ENCODE data around the gene NEU3. TPM values are rescaled to one million over a fixed set of nuclear protein-coding genes. Genes with fewer than 3 reads are reported as not detected.
"Not testable (repeated sequence)": the region's sequence is repeated elsewhere in the genome, so short reads cannot be mapped to it uniquely, and the experiment has no call there.

The NEU3 gene
- total RNA-seq, 1 donor from 2014 or later: 7.9 TPM

DNA sequence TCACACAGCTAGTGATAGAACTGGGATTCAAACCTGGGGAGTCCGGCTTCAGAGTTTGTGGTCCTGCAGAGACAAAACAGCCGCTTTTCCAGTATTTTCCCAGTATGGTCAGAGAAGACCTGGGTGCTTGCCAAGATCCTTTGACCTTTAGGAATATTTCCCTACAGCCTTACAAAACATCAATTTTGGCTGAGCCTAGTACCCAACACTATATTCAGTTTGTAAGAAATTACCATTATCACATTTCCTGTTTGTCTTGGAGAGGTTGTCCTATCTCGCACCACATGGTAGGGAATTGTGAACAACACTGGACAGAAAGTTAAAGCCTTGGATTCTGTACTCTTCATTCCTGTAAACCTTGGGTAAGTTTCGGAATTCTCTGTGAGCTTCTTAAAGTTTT lies 10.7 kb upstream of the NEU3 start:
- no peaks in the 10 kb centered on the region for H3K36me3 ChIP-seq (ENCODE audit: control insufficient read depth, insufficient read depth, low read length)
- DNase-seq (ENCODE audit: low read depth): no peak
- H3K27me3 ChIP-seq (ENCODE audit: control insufficient read depth, insufficient read depth, low read length): no peaks in the 10 kb centered on the region
- no peak overlapping the region for H3K4me3 ChIP-seq (ENCODE audit: low read depth, low read length)
- no peak for TF ChIP-seq CTCF (IDR thresholded peaks at IDR 0.05; ENCODE audit: insufficient read depth, low read length, poor library complexity, severe bottlenecking)

DNA sequence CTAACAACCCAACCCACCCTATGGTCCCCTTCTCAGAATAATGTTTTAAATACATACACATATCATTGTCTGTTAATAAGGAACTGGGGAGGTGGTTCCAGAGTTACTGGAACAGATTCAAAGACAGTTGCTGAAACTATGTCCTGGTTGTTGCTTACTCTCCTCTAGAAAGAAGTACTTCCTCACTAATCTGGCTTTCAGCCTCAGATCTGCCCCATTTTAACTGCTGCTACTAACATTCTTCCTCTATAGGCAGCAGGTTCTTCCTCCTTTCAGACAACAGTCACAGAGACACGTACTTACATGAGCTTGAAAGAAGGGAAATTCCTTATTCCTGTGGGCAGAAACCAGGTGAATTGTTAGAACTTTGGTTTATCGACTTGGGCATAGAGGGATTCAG lies 8.1 kb upstream of the NEU3 start:
- Histone ChIP-seq H3K27me3 (ENCODE audit: control insufficient read depth, insufficient read depth, low read length) (no peaks in the 10 kb centered on the region), H3K36me3 (ENCODE audit: control insufficient read depth, insufficient read depth, low read length) (no peaks in the 10 kb centered on the region), H3K4me3 (ENCODE audit: low read depth, low read length) (no peak overlapping the region)
- DNase-seq (ENCODE audit: low read depth): no peak
- TF ChIP-seq CTCF (IDR thresholded peaks at IDR 0.05; ENCODE audit: insufficient read depth, low read length, poor library complexity, severe bottlenecking): no peak

DNA sequence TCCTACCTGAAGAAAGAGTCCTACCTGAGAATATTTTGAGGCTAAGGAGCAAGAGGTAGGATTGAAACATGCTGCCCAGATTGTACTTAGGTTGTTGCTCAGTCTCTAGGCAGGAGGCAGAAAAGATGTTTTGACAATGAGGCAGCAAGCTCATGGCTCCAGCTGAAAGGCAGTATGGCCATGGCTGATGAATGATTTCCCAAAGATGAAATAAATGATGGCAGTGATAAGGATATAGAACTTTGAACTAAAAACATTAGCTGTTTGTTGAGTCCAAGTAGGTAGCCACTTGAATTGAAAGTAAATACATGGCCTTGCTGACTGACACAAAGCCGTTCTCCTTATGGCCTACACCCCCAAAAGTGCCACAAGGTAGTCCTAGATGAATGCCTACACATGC lies 6.8 kb upstream of the NEU3 start:
- no peaks in the 10 kb centered on the region for H3K27me3 ChIP-seq (ENCODE audit: control insufficient read depth, insufficient read depth, low read length)
- no peak for TF ChIP-seq CTCF (IDR thresholded peaks at IDR 0.05; ENCODE audit: insufficient read depth, low read length, poor library complexity, severe bottlenecking)
- no peak for DNase-seq (ENCODE audit: low read depth)
- H3K4me3 ChIP-seq (ENCODE audit: low read depth, low read length): no peak overlapping the region
- H3K36me3 ChIP-seq (ENCODE audit: control insufficient read depth, insufficient read depth, low read length): no peaks in the 10 kb centered on the region

DNA sequence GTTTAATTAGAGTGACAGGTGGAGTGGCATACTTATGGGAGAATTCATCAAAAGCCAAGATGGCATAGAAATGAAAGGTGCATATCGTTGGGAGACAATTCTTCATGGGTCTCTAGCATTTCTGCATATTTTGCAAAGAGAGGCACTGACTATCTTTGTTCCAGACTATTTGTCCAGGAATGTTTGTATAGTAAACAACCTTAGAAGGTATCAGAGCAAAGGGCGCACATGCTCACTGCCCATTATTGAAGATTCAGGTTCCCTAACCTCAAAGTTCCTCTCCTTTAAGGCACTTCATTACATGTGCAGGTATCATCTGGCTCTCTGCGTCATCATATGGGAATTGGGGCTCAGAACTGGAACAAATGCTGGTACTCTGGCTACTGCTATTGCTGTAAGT lies 4.7 kb upstream of the NEU3 start:
- no peak for DNase-seq (ENCODE audit: low read depth)
- H3K36me3 ChIP-seq (ENCODE audit: control insufficient read depth, insufficient read depth, low read length): no peaks in the 10 kb centered on the region
- TF ChIP-seq CTCF (IDR thresholded peaks at IDR 0.05; ENCODE audit: insufficient read depth, low read length, poor library complexity, severe bottlenecking): no peak

DNA sequence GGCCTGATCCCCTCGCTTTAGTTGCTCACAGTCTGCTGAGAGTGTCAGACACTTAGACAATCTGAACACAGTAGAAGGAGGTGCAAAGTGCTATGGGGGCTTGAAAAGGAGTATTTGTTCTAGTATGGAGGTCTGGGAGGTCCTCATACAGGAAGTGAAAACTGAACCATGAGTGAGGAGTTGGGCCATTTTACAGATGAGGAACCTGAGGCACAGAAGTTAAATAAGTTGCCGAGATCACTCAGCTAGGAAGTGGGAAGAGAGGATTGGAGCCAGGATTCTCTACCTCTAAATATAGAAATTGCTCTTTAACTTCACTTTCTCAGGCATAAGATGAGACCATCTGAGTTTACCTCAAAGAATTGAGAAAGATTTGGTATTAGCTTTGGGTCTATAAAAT lies 4.0 kb upstream of the NEU3 start:
- no peak overlapping the region for H3K4me3 ChIP-seq (ENCODE audit: low read depth, low read length)
- no peak for TF ChIP-seq CTCF (IDR thresholded peaks at IDR 0.05; ENCODE audit: insufficient read depth, low read length, poor library complexity, severe bottlenecking)
- DNase-seq (ENCODE audit: low read depth): no peak
- no peaks in the 10 kb centered on the region for H3K36me3 ChIP-seq (ENCODE audit: control insufficient read depth, insufficient read depth, low read length)
- no peaks in the 10 kb centered on the region for H3K27me3 ChIP-seq (ENCODE audit: control insufficient read depth, insufficient read depth, low read length)

More for the DNA sequence above, 4.7 kb upstream of the NEU3 start:
- Histone ChIP-seq H3K27me3 (ENCODE audit: control insufficient read depth, insufficient read depth, low read length) (no peaks in the 10 kb centered on the region), H3K4me3 (ENCODE audit: low read depth, low read length) (no peak overlapping the region)

- DNase-seq (ENCODE audit: low read depth): no peak
- Histone ChIP-seq H3K36me3 (ENCODE audit: control insufficient read depth, insufficient read depth, low read length) (no peaks in the 10 kb centered on the region), H3K27me3 (ENCODE audit: control insufficient read depth, insufficient read depth, low read length) (no peaks in the 10 kb centered on the region), H3K4me3 (ENCODE audit: low read depth, low read length) (peak overlapping the region; percentile 86)
- no peak for TF ChIP-seq CTCF (IDR thresholded peaks at IDR 0.05; ENCODE audit: insufficient read depth, low read length, poor library complexity, severe bottlenecking)
These were observed 516 bp downstream of the NEU3 start for GRCh38 chr11:74989260-74989638.

DNA sequence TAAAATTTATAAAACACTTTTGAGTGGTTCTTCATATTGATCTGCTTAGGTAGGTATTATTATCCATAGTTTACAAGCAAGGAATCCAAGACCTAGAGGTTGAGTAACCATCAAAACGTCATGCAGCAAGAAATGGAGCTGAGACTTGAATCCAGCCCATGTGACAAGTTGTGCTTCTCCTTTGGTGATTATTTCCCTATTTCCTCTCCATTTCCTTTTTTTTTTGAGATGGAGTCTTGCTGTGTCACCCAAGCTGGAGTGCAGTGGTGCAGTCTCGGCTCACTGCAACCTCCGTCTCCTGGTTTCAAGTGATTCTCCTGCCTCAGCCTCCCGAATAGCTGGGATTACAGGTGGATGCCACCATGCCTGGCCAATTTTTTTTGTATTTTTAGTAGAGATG lies 1.4 kb downstream of the NEU3 start:
- not testable (repeated sequence) for H3K4me3 ChIP-seq (ENCODE audit: low read depth, low read length); H3K27me3 ChIP-seq (ENCODE audit: control insufficient read depth, insufficient read depth, low read length); H3K36me3 ChIP-seq (ENCODE audit: control insufficient read depth, insufficient read depth, low read length); DNase-seq (ENCODE audit: low read depth)

All from kidney epithelial cell (primary cell).